Naive thymus-derived CD4-positive, alpha-beta T cell (primary cell): ENCODE measurements around the gene LTA4H. TPM values are rescaled to one million over a fixed set of nuclear protein-coding genes. Genes with fewer than 3 reads are reported as not detected.

Source experiments
- ATAC-seq: fragments of 150-1000 bp; cut with Tn5 transposase; 2 replicates; pipeline ENCODE4 v1.10.0; 2021; ENCODE audit warnings: mild to moderate bottlenecking, moderate library complexity
- CTCF ChIA-PET: fragments of 350-600 bp; sonication (Branson Sonifier 250); formaldehyde crosslinking; loops from one replicate; lab custom pipeline; 2021; ENCODE audit warnings: antibody characterized with exemption; lab: Charles Lee
- POLR2A ChIA-PET: fragments of 350-600 bp; sonication (Branson Sonifier 250); formaldehyde crosslinking; loops from one replicate; lab custom pipeline; 2021; ENCODE audit warnings: antibody characterized with exemption, inconsistent platforms; lab: Charles Lee
- DNase-seq, 9 donors: peaks; one replicate each; pipeline versions ENCODE4 v3.0.0 to v3.0.0-alpha.2; 2020 to 2022; ENCODE audit warnings: mixed read lengths in 1 of 9
- H3K27ac ChIP-seq: one replicate; pipeline ENCODE4 v1.7.0; 2013; ENCODE audit warnings: mild to moderate bottlenecking, low read depth, low read length, moderate library complexity
- H3K27me3 ChIP-seq, 2 donors: one replicate each; pipeline ENCODE4 v1.7.0; 2013; ENCODE audit warnings: low read length in 2 of 2, mild to moderate bottlenecking in 2 of 2, moderate library complexity in 2 of 2; ENCODE audit not compliant: control insufficient read depth in 2 of 2, insufficient read depth in 2 of 2
- H3K36me3 ChIP-seq, 3 experiments: 1 replicate in 2 of 3; 2 replicates in 1 of 3; pipeline ENCODE4 v1.7.0; 2013; ENCODE audit warnings: low read length in 3 of 3, mild to moderate bottlenecking in 3 of 3, moderate library complexity in 1 of 3; ENCODE audit not compliant: insufficient read depth in 3 of 3, control insufficient read depth in 2 of 3
- H3K4me1 ChIP-seq, 2 donors: one replicate each; pipeline ENCODE4 v1.7.0; 2013; ENCODE audit warnings: low read length in 2 of 2, mild to moderate bottlenecking in 2 of 2, moderate library complexity in 1 of 2; ENCODE audit not compliant: control insufficient read depth in 2 of 2, insufficient read depth in 2 of 2
- H3K4me3 ChIP-seq: 2 replicates; pipeline ENCODE4 v1.7.0; 2013; ENCODE audit warnings: mild to moderate bottlenecking, low read length
- H3K9me3 ChIP-seq, 3 experiments: 1 replicate in 2 of 3; 2 replicates in 1 of 3; pipeline ENCODE4 v1.7.0; 2013; ENCODE audit warnings: low read length in 3 of 3; ENCODE audit not compliant: control insufficient read depth in 2 of 3
- H3K27ac Mint-ChIP-seq, 9 donors: one replicate each; pipeline ENCODE4 v1.8.0; 2020 to 2022; ENCODE audit warnings: mixed read lengths in 9 of 9, mild to moderate bottlenecking in 8 of 9, moderate library complexity in 5 of 9, inconsistent platforms in 2 of 9
- H3K27me3 Mint-ChIP-seq, 5 donors: one replicate each; pipeline ENCODE4 v1.8.0; 2021 to 2022; ENCODE audit warnings: mixed read lengths in 5 of 5, mild to moderate bottlenecking in 1 of 5
- H3K36me3 Mint-ChIP-seq, 5 donors: one replicate each; pipeline ENCODE4 v1.8.0; 2020 to 2022; ENCODE audit warnings: mixed read lengths in 5 of 5, mild to moderate bottlenecking in 3 of 5, inconsistent platforms in 1 of 5
- H3K4me1 Mint-ChIP-seq, 7 donors: one replicate each; pipeline ENCODE4 v1.8.0; 2020 to 2022; ENCODE audit warnings: mixed read lengths in 7 of 7, mild to moderate bottlenecking in 3 of 7, inconsistent platforms in 1 of 7
- H3K4me3 Mint-ChIP-seq, 10 donors: one replicate each; pipeline ENCODE4 v1.8.0; 2020 to 2022; ENCODE audit warnings: mild to moderate bottlenecking in 10 of 10, mixed read lengths in 10 of 10, moderate library complexity in 6 of 10, inconsistent platforms in 2 of 10
- H3K9me3 Mint-ChIP-seq, 11 donors: one replicate each; pipeline ENCODE4 v1.8.0; 2020 to 2022; ENCODE audit warnings: mixed read lengths in 11 of 11, mild to moderate bottlenecking in 4 of 11, inconsistent platforms in 1 of 11, moderate library complexity in 1 of 11
- intact Hi-C, 2 donors: fragments of 100-400 bp; cut with micrococcal nuclease; formaldehyde crosslinking; loops; one replicate each; pipeline ENCODE4 v1.15.1; 2023
- polyA plus RNA-seq, 2 donors: library from polyadenylated mRNA; unstranded; fragments of 300-500 nt; fragmentation: Illumina TruSeq; gene quantifications; one replicate each; pipeline ENCODE4 v1.2.3, GENCODE V29; 2021
- total RNA-seq, 6 experiments: library from RNA in 5 of 6; stranded (reverse) in 5 of 6; gene quantifications; 1 replicate in 5 of 6; 2 replicates in 1 of 6; pipeline ENCODE4 v1.2.3 and lab custom pipeline; 2021 to 2026

Gene LTA4H
- total and polyA plus RNA-seq, 7 experiments from 2014 or later = 52.5 to 151 (median 70.8) TPM

GRCh38 chr12:96047229-96048211, 12.1 kb upstream of the LTA4H start:
- Mint-ChIP-seq H3K9me3 (peaks cover 0 to 4% (median 0%) of the 10 kb centered on the region in 11 donors), H3K27ac (peak overlapping the region; percentile 64 to 97 (median 91)), H3K4me1 (peaks cover 39 to 59% (median 46%) of the 10 kb centered on the region in 7 donors), H3K4me3 (peak overlapping the region; percentile 61 to 89 (median 76)), H3K36me3 (peaks cover 0 to 16% (median 0%) of the 10 kb centered on the region in 5 donors), H3K27me3 (no peaks in the 10 kb centered on the region)
- POLR2A ChIA-PET = interaction anchor here (0.8 to 2.3 kb wide), 4 partner anchors 12 to 353 kb away, joined by 3 to 10 read pairs (median 4); partner anchors contain the start of genes CDK17 and LTA4H
- no peaks in the 10 kb centered on the region for H3K27me3 ChIP-seq
- DNase-seq (peak in 6 of 9 donors; percentile 23 to 60 (median 56)), ATAC-seq (peak; percentile 77)
- peak overlapping the region; percentile 60 for H3K27ac ChIP-seq
- peaks cover 11 to 25% of the 10 kb centered on the region in 2 donors for H3K4me1 ChIP-seq
- no peaks in the 10 kb centered on the region for H3K9me3 ChIP-seq
- no peaks in the 10 kb centered on the region for H3K36me3 ChIP-seq
- CTCF ChIA-PET = interaction anchor here (0.6 to 1.3 kb wide), 2 partner anchors 12 to 299 kb away, joined by 3 read pairs; partner anchors contain the start of gene LTA4H
- peak overlapping the region; percentile 8 for H3K4me3 ChIP-seq
- intact Hi-C loops = loop anchor here in 1 of 2 donors (1.0 kb wide), 1 partner anchor 12 kb away; the partner anchor contains the start of gene LTA4H

DNA sequence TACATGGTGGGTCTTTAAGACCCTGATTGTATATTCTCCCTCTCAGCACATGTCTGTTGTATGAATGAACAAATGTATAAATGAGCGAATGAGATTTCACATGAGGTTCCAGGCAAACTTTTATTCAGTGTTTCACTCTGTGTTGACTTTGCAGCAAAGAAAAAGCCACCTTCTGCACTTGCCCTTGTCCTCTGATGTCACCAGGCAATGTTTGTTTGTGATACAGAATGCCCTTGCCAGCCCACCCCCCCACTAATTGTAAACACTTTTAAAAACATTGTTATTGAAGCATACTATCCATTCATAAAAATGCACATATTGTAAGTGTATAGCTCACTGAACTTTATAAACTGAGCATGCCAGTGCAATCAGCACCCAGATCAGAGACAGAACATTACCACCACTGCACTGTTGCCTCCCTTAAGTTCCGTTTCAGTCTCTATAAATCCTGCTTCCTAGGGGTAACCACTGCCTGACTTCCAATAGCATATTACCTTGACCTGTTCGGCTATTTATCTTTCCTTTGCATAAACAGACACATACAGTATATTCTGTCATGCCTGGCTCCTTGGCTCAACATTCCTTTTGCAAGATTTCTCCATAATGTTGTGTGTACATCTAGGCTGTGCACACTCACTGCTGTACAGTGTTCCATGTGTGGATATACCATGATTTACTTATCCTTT, 11.3 kb upstream of the LTA4H start:
- Histone ChIP-seq H3K36me3 (no peaks in the 10 kb centered on the region), H3K4me3 (peak overlapping the region; percentile 8), H3K27me3 (no peaks in the 10 kb centered on the region), H3K9me3 (no peaks in the 10 kb centered on the region), H3K4me1 (peaks cover 11 to 25% of the 10 kb centered on the region in 2 donors), H3K27ac (peak overlapping the region; percentile 60)
- intact Hi-C loops = loop anchor here in 1 of 2 donors (1.0 kb wide), 1 partner anchor 11 kb away; the partner anchor contains the start of gene LTA4H
- ATAC-seq (peak; percentile 1), DNase-seq (no peak)
- POLR2A ChIA-PET = interaction anchor here (0.5 to 2.3 kb wide), 3 partner anchors 11 to 115 kb away, joined by 3 to 10 read pairs (median 5); partner anchors contain the start of gene LTA4H
- Mint-ChIP-seq H3K27me3 (no peaks in the 10 kb centered on the region), H3K36me3 (peaks cover 0 to 12% (median 0%) of the 10 kb centered on the region in 5 donors), H3K4me1 (peaks cover 39 to 59% (median 46%) of the 10 kb centered on the region in 7 donors), H3K27ac (peak overlapping the region; percentile 64 to 97 (median 91)), H3K9me3 (peaks cover 0 to 4% (median 0%) of the 10 kb centered on the region in 11 donors), H3K4me3 (peak overlapping the region in 9 of 10 donors; percentile 9 to 89 (median 75))
- CTCF ChIA-PET = interaction anchor here (0.6 to 1.3 kb wide), 2 partner anchors 11 to 300 kb away, joined by 3 read pairs; partner anchors contain the start of gene LTA4H

GRCh38 chr12:96045566-96045965, 10.2 kb upstream of the LTA4H start:
- Histone ChIP-seq H3K27me3 (no peaks in the 10 kb centered on the region), H3K27ac (no peak overlapping the region), H3K36me3 (no peaks in the 10 kb centered on the region), H3K4me3 (no peak overlapping the region), H3K4me1 (peaks cover 11 to 25% of the 10 kb centered on the region in 2 donors), H3K9me3 (no peaks in the 10 kb centered on the region)
- no peak overlapping the region for H3K4me3 Mint-ChIP-seq
- CTCF ChIA-PET = no interaction called here
- POLR2A ChIA-PET = interaction anchor here (0.6 kb wide), 2 partner anchors 269 to 1780 kb away, joined by 3 to 7 read pairs; no protein-coding TSS in a partner anchor
- no peaks in the 10 kb centered on the region for H3K27me3 Mint-ChIP-seq
- peaks cover 41 to 59% (median 49%) of the 10 kb centered on the region in 7 donors for H3K4me1 Mint-ChIP-seq
- DNase-seq = no peak
- intact Hi-C loops = no loop called here
- peaks cover 0 to 8% (median 0%) of the 10 kb centered on the region in 5 donors for H3K36me3 Mint-ChIP-seq
- H3K9me3 Mint-ChIP-seq = peaks cover 0 to 4% (median 0%) of the 10 kb centered on the region in 11 donors
- peak overlapping the region in 3 of 9 donors; percentile 12 to 68 (median 59) for H3K27ac Mint-ChIP-seq
- peak; percentile 61 for ATAC-seq

DNA sequence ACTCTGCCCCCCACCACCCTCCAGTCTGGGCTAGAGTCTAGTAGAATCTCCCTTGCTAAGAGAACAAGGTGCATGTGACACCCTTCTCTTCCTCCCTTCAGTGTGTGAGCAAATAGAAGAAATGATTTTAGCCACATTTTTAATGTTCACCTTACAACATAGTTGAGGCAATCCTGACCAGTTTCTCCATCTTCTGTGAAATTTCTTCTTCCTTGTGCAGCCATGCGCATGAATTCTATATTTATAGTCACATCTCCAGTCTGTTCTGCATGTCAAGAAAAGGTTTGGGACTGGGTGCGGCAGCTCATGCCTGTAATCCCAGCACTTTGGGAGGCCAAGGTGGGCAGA, 9.5 kb upstream of the LTA4H start:
- Mint-ChIP-seq H3K4me3 (no peak overlapping the region), H3K9me3 (peaks cover 0 to 2% (median 0%) of the 10 kb centered on the region in 11 donors), H3K36me3 (peaks cover 0 to 3% (median 0%) of the 10 kb centered on the region in 5 donors), H3K4me1 (peaks cover 41 to 59% (median 49%) of the 10 kb centered on the region in 7 donors), H3K27ac (peak overlapping the region in 3 of 9 donors; percentile 59 to 75 (median 59)), H3K27me3 (no peaks in the 10 kb centered on the region)
- no peak for ATAC-seq
- Histone ChIP-seq H3K36me3 (no peaks in the 10 kb centered on the region), H3K4me1 (peaks cover 11 to 25% of the 10 kb centered on the region in 2 donors), H3K4me3 (no peak overlapping the region), H3K27me3 (no peaks in the 10 kb centered on the region), H3K27ac (no peak overlapping the region), H3K9me3 (no peaks in the 10 kb centered on the region)
- intact Hi-C loops = no loop called here
- CTCF ChIA-PET = interaction anchor here (0.5 kb wide), 1 partner anchor 55 kb away, joined by 4 read pairs; no protein-coding TSS in a partner anchor
- POLR2A ChIA-PET = no interaction called here
- no peak for DNase-seq

GRCh38 chr12:96044017-96044942, 8.9 kb upstream of the LTA4H start:
- H3K4me3 ChIP-seq = no peak overlapping the region
- H3K9me3 ChIP-seq = no peaks in the 10 kb centered on the region
- ATAC-seq = no peak
- Mint-ChIP-seq H3K27me3 (no peaks in the 10 kb centered on the region), H3K27ac (peak overlapping the region in 6 of 9 donors; percentile 4 to 75 (median 42)), H3K36me3 (peaks cover 0 to 3% (median 0%) of the 10 kb centered on the region in 5 donors), H3K4me1 (peaks cover 37 to 56% (median 46%) of the 10 kb centered on the region in 7 donors), H3K9me3 (peaks cover 0 to 2% (median 0%) of the 10 kb centered on the region in 11 donors), H3K4me3 (peak overlapping the region in 1 of 10 donors; percentile 9)
- no peaks in the 10 kb centered on the region for H3K36me3 ChIP-seq
- H3K27me3 ChIP-seq = no peaks in the 10 kb centered on the region
- peaks cover 11 to 25% of the 10 kb centered on the region in 2 donors for H3K4me1 ChIP-seq
- DNase-seq = no peak
- no peak overlapping the region for H3K27ac ChIP-seq
- intact Hi-C loops = no loop called here
- CTCF ChIA-PET = interaction anchor here (0.5 to 0.6 kb wide), 3 partner anchors 55 to 472 kb away, joined by 3 to 5 read pairs (median 4); no protein-coding TSS in a partner anchor
- POLR2A ChIA-PET = no interaction called here
